ENCODE measurements around the gene SMIM9.

The SMIM9 gene

DNA sequence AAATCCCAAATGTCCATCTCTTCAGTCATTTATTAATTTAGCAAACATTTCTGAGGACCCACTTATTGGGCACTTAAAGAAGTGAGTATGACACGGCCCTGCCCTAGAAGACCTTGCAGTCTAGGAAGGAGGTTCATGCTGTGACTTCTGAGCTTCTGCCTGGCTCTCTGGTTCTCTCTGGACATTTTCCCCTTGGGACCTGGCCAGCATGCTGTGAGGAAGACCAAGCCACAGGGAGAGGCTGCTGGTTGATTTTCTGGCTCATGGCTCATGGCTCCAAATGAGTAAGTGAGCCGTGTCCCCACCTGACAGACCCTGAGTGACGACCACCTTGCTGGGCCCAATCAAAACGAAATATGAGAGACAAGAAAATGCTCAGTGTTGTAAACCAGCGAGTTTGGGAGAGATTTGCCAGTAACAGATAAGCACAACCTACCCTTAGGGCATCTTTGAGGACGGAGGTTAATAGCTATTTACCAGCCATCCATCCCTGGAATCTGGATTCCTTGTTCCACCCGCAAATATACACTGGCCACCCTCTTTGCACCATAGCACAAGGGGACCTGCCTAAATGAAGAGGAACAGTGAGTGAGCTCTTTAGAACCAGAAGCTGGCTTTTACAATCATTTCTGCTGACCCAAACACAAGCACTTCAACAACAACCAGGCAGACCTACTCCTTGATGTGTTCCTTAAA, 30.1 kb downstream of the SMIM9 start:
- H3K4me3 ChIP-seq (ENCODE audit: control insufficient read depth, low read depth, low read length), result peak overlapping the region; percentile 66
- TF ChIP-seq, protein P1, sequence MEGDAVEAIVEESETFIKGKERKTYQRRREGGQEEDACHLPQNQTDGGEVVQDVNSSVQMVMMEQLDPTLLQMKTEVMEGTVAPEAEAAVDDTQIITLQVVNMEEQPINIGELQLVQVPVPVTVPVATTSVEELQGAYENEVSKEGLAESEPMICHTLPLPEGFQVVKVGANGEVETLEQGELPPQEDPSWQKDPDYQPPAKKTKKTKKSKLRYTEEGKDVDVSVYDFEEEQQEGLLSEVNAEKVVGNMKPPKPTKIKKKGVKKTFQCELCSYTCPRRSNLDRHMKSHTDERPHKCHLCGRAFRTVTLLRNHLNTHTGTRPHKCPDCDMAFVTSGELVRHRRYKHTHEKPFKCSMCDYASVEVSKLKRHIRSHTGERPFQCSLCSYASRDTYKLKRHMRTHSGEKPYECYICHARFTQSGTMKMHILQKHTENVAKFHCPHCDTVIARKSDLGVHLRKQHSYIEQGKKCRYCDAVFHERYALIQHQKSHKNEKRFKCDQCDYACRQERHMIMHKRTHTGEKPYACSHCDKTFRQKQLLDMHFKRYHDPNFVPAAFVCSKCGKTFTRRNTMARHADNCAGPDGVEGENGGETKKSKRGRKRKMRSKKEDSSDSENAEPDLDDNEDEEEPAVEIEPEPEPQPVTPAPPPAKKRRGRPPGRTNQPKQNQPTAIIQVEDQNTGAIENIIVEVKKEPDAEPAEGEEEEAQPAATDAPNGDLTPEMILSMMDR (conservative IDR thresholded peaks at IDR 0.05; ENCODE audit: control insufficient read depth, insufficient read depth, low read depth, low read length), result no peak
- DNase-seq (ENCODE audit: low read depth), result no peak

DNA sequence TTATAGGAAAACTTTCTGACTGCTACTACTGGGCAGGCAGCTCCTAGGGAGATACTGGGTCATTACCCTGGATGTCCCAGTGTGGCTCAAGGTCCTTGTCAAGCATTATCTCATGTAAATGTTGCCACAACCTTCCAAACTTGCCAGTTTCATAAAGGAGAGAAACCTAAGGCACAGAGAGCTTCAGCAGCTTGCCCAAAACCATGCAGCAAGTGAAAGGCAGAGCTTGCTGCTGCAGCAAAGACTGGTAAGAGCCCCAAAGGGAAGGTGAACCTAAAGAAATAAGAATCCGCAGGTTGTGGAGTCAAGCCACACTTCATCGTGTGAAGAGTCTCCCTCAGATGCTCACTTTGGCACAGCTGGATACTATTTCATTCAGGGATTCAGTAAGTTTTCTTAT, 31.5 kb downstream of the SMIM9 start:
- DNase-seq (ENCODE audit: low read depth), result no peak
- no peak overlapping the region for H3K4me3 ChIP-seq (ENCODE audit: control insufficient read depth, low read depth, low read length)
- TF ChIP-seq, protein P1 (conservative IDR thresholded peaks at IDR 0.05; ENCODE audit: control insufficient read depth, insufficient read depth, low read depth, low read length), result no peak

DNA sequence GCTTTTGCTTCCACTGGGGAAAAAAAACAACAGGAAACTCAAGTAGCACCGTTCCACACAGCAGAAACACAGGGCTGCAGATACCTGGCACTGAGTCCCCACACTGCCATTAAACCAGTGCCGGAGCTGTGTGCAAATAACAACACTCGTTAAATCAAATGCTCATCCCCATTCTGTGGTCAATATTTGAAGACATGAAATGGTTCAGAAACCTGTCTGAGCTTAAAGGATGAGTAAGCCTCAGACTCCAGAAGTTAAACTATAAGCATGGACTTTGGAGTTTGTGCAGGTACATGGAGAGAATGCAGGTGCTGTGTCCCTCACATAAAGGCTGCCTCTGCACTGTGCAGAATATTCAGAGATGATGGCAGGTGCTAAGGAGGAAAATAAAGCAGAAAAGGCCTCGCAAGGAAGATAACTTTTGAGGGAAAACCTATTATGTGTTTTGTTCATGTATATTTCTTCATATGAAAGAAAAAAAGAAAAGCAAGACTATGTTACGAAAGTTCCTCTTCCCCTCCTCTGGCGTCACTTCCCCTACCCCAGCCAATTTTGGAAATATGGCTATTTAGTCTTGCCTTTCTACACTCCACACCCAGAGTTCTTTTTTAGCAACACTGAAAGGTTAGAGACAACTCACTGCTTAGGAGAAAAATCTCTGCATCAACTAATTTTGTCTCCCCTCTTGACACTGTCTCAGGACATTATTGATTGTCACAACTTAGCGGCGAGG, 33.8 kb downstream of the SMIM9 start:
- TF ChIP-seq, protein P1 (conservative IDR thresholded peaks at IDR 0.05; ENCODE audit: control insufficient read depth, insufficient read depth, low read depth, low read length), result no peak
- no peak for DNase-seq (ENCODE audit: low read depth)

DNA sequence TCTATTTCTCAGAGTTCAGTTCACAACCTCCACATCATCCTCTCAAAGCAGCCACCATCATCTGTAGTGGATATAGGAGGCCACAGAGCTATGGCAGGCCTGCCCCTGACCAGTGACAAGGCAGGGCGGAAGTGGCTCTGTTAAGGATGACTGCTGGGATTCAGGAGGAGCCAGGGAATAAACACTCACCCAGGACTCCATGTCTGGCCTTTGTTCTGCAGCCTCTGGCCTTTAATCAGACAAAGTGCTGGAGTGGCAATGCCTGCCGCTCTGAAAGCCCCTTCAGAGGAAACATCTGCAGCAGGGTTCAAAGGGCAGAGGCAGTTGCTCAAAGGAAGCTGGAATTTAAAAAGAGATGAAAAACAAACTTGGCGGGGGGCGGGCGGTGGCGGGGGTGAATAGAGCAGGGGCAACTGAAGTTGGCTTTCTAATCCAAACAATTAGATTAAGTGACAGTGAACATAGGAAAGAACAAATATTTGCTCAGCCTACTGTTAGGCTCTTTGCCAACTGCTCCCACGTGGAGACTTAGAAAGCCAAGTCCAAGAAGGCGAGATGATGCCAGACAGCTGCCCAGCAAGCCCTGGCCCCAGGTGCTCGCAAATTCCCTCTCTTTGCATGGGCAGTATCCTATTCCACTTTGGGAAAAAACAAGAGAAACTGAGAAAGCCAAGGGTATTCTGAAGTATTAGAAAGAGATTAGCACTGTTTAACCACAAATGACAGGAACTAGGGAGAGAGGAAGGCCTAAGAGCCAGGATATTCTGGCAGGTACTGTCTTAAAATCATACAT, 34.7 kb downstream of the SMIM9 start:
- peak; percentile 26 for DNase-seq (ENCODE audit: low read depth)
- H3K4me3 ChIP-seq (ENCODE audit: control insufficient read depth, low read depth, low read length), result no peak overlapping the region
- TF ChIP-seq, protein P1 (conservative IDR thresholded peaks at IDR 0.05; ENCODE audit: control insufficient read depth, insufficient read depth, low read depth, low read length), result no peak

More for the DNA sequence above, 33.8 kb downstream of the SMIM9 start:
- H3K4me3 ChIP-seq (ENCODE audit: control insufficient read depth, low read depth, low read length), result no peak overlapping the region

DNA sequence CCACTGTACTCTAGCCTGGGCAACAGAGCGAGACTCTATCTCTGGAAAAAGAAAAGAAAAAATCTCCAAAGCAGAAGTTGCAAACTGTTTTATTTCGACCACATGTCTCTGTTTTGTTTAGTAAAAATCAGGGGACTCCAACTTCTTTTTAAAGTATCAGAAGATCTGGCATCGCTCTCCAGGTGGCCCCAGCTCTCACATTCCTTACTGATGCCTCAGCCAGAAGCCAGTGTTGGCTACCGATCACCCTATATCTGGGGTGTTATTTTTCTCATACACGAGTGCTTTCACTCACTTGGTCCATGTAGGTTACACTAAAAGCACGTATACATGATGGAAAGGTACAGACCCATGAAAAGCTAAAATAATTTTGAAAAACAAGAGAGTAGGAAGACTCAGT, 37.5 kb downstream of the SMIM9 start:
- H3K4me3 ChIP-seq (ENCODE audit: control insufficient read depth, low read depth, low read length), result no peak overlapping the region
- TF ChIP-seq, protein P1 (conservative IDR thresholded peaks at IDR 0.05; ENCODE audit: control insufficient read depth, insufficient read depth, low read depth, low read length), result no peak
- no peak for DNase-seq (ENCODE audit: low read depth)

DNA sequence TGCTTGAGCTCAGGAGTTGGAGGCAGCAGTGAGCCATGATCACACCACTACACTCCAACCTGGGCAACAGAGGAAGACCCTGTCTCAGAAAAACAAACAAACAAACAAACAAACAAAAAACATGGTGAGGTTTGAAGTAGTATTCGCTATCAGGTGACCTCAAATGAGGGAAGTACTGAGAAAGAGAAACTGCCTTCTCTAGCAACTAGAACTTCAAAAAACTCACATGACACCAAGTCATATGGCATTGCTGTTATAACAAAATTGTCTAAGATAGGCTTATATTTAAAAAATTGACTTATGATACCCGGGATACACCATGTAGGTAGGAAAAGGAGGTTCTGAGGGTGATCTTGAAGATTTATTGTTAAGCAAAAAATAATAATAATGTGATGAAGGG, 39.4 kb downstream of the SMIM9 start:
- H3K4me3 ChIP-seq (ENCODE audit: control insufficient read depth, low read depth, low read length), result no peak overlapping the region
- TF ChIP-seq, protein P1 (conservative IDR thresholded peaks at IDR 0.05; ENCODE audit: control insufficient read depth, insufficient read depth, low read depth, low read length), result no peak
- DNase-seq (ENCODE audit: low read depth), result no peak

Measured in fibroblast of mammary gland (primary cell).